GM18870 (cell line): ENCODE data around the gene TGFBRAP1.

Source experiments
- ATAC-seq: cut with Tn5 transposase; IDR thresholded peaks from one replicate; pipeline ENCODE4 v1.9.1; 2021; ENCODE audit warnings: moderate library complexity; ENCODE audit not compliant: unreplicated experiment

TGFBRAP1 gene

GRCh38 chr2:105317937-105318336 lies 11.6 kb downstream of the TGFBRAP1 start:
- ATAC-seq: no peak

GRCh38 chr2:105315314-105315713 lies 14.2 kb downstream of the TGFBRAP1 start:
- peak; percentile 88 for ATAC-seq

- ATAC-seq: peak; percentile 35
These were observed 15.7 kb downstream of the TGFBRAP1 start for GRCh38 chr2:105313877-105314276.

GRCh38 chr2:105309147-105309545 lies 20.4 kb downstream of the TGFBRAP1 start:
- no peak for ATAC-seq

- ATAC-seq: no peak
These were observed 21.0 kb downstream of the TGFBRAP1 start for GRCh38 chr2:105308382-105309146.

GRCh38 chr2:105307962-105308361 lies 21.6 kb downstream of the TGFBRAP1 start:
- no peak for ATAC-seq

- ATAC-seq: no peak
These were observed 22.0 kb downstream of the TGFBRAP1 start for GRCh38 chr2:105307550-105307949.

- no peak for ATAC-seq
These were observed 22.4 kb downstream of the TGFBRAP1 start for GRCh38 chr2:105307146-105307545.

GRCh38 chr2:105301646-105302045 lies 27.9 kb downstream of the TGFBRAP1 start:
- no peak for ATAC-seq

- ATAC-seq: no peak
These were observed 30.2 kb downstream of the TGFBRAP1 start for GRCh38 chr2:105299290-105299689.

GRCh38 chr2:105298017-105298416 lies 31.5 kb downstream of the TGFBRAP1 start:
- ATAC-seq: no peak

GRCh38 chr2:105297216-105297615 lies 32.3 kb downstream of the TGFBRAP1 start:
- ATAC-seq: no peak

GRCh38 chr2:105296017-105296611 lies 33.4 kb downstream of the TGFBRAP1 start:
- no peak for ATAC-seq

- ATAC-seq: no peak
These were observed 34.6 kb downstream of the TGFBRAP1 start for GRCh38 chr2:105294844-105295481.

GRCh38 chr2:105294046-105294445 lies 35.5 kb downstream of the TGFBRAP1 start:
- ATAC-seq: no peak

GRCh38 chr2:105291981-105292380 lies 37.6 kb downstream of the TGFBRAP1 start:
- ATAC-seq: no peak

GRCh38 chr2:105290981-105291660 lies 38.4 kb downstream of the TGFBRAP1 start:
- no peak for ATAC-seq

- no peak for ATAC-seq
These were observed 41.4 kb downstream of the TGFBRAP1 start for GRCh38 chr2:105288133-105288532.

- no peak for ATAC-seq
These were observed 41.8 kb downstream of the TGFBRAP1 start for GRCh38 chr2:105287692-105288091.

GRCh38 chr2:105283532-105283931 lies 46.0 kb downstream of the TGFBRAP1 start:
- no peak for ATAC-seq

- no peak for ATAC-seq
These were observed 49.3 kb downstream of the TGFBRAP1 start for GRCh38 chr2:105280281-105280680.

- ATAC-seq: no peak
These were observed 50.4 kb downstream of the TGFBRAP1 start for GRCh38 chr2:105279126-105279525.
